ENCODE measurements around the gene SIRT2.

The SIRT2 gene

GRCh38 chr19:38900743-38901190 lies 1.3 kb upstream of the SIRT2 start:
- peak overlapping the region; percentile 92 for H3K4me3 ChIP-seq (ENCODE audit: low read depth, low read length)
- no peak for TF ChIP-seq POLR2A (IDR thresholded peaks at IDR 0.05; ENCODE audit: extremely low read depth, insufficient read length)
- no peak for TF ChIP-seq MYC (IDR thresholded peaks at IDR 0.05; ENCODE audit: low read depth, low read length)
- TF ChIP-seq, protein P1, sequence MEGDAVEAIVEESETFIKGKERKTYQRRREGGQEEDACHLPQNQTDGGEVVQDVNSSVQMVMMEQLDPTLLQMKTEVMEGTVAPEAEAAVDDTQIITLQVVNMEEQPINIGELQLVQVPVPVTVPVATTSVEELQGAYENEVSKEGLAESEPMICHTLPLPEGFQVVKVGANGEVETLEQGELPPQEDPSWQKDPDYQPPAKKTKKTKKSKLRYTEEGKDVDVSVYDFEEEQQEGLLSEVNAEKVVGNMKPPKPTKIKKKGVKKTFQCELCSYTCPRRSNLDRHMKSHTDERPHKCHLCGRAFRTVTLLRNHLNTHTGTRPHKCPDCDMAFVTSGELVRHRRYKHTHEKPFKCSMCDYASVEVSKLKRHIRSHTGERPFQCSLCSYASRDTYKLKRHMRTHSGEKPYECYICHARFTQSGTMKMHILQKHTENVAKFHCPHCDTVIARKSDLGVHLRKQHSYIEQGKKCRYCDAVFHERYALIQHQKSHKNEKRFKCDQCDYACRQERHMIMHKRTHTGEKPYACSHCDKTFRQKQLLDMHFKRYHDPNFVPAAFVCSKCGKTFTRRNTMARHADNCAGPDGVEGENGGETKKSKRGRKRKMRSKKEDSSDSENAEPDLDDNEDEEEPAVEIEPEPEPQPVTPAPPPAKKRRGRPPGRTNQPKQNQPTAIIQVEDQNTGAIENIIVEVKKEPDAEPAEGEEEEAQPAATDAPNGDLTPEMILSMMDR (IDR thresholded peaks at IDR 0.05; ENCODE audit: low read depth, low read length), result no peak
- TF ChIP-seq, protein P2, sequence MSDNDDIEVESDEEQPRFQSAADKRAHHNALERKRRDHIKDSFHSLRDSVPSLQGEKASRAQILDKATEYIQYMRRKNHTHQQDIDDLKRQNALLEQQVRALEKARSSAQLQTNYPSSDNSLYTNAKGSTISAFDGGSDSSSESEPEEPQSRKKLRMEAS (IDR thresholded peaks at IDR 0.05; ENCODE audit: low read depth, low read length), result no peak
- no peak for DNase-seq (ENCODE audit: low read depth)

DNA sequence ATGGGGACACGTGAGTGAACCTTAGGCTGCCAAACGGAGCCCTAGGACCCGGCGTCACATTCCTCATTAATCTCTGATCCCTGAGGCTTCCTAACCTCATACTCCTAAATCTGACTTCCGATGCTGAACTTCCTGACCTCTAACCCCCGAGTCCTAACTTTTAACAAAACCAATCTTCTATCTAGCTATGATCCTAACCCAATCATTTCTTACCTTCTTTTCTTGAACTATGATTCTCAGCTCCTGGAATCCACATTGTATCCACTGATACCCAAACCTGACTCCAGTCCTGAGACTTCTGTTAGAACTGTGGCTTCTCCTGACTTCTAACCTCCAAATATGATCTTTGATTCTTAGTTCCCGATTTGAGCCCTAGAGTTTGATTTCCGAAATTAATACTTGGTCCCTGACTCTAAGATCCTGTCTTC lies 798 bp upstream of the SIRT2 start:
- peak overlapping the region; percentile 92 for H3K4me3 ChIP-seq (ENCODE audit: low read depth, low read length)
- DNase-seq (ENCODE audit: low read depth), result no peak
- TF ChIP-seq POLR2A (IDR thresholded peaks at IDR 0.05; ENCODE audit: extremely low read depth, insufficient read length) (no peak), MYC (IDR thresholded peaks at IDR 0.05; ENCODE audit: low read depth, low read length) (no peak)
- TF ChIP-seq, protein P2 (IDR thresholded peaks at IDR 0.05; ENCODE audit: low read depth, low read length), result no peak
- TF ChIP-seq, protein P1 (IDR thresholded peaks at IDR 0.05; ENCODE audit: low read depth, low read length), result no peak

DNA sequence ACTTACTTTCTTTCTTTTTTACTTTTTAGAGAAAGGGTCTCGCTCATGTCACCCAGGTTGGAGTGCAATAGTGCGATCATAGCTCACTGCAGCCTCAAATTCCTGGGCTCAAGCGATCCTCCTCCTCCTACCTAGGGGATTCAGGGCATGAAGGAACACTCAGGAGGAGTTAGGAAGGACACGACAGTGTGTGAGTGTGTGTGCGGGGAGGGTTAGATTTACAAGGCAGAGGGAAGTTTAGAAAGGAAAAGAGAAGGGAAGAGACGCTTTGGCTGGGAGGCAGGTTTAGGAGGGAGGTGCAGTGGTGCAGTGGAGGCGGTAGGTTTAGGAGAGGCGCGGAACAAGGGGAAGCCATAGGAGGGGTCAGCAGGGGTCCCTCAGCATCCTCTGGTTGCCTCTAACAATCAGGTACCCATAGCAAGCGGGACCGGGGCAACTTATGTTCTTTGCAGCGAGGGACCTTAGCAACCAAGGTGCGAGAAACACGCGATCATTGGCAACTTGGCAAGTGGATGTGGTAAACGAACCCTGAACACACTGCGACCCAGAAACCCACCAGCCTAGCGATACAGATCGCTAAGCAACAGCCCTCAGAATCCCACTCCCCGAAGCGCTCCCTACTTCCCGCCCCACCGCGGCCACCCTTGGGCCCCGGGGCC lies 501 bp downstream of the SIRT2 start:
- peak overlapping the region; percentile 71 for H3K4me3 ChIP-seq (ENCODE audit: low read depth, low read length)
- TF ChIP-seq, protein P1 (IDR thresholded peaks at IDR 0.05; ENCODE audit: low read depth, low read length), result no peak
- TF ChIP-seq, protein P2 (IDR thresholded peaks at IDR 0.05; ENCODE audit: low read depth, low read length), result no peak
- TF ChIP-seq MYC (IDR thresholded peaks at IDR 0.05; ENCODE audit: low read depth, low read length) (no peak), POLR2A (IDR thresholded peaks at IDR 0.05; ENCODE audit: extremely low read depth, insufficient read length) (no peak)
- no peak for DNase-seq (ENCODE audit: low read depth)

DNA sequence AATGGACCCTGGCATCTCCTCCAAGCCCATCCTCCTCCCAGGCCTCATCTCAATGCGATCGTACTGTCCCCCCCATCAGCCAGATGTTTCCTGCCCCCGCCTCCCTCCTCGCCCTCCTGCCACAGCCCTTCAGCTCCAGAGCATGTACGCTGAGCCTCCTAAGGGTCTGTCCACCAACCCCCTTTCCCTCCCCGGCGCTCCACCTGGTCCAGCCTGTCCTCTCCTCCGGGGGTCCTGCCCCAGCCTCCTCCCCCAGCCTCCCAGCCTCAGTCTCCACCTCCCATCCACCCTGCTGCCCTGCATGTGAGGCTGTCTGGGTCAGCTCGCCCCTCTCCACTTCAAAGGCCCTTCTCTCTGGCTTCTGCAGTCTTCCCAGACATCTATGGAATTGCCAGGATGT lies 4.5 kb downstream of the SIRT2 start:
- DNase-seq (ENCODE audit: low read depth), result no peak
- H3K4me3 ChIP-seq (ENCODE audit: low read depth, low read length), result no peak overlapping the region
- TF ChIP-seq, protein P2 (IDR thresholded peaks at IDR 0.05; ENCODE audit: low read depth, low read length), result no peak
- no peak for TF ChIP-seq POLR2A (IDR thresholded peaks at IDR 0.05; ENCODE audit: extremely low read depth, insufficient read length)
- TF ChIP-seq, protein P1 (IDR thresholded peaks at IDR 0.05; ENCODE audit: low read depth, low read length), result no peak
- TF ChIP-seq MYC (IDR thresholded peaks at IDR 0.05; ENCODE audit: low read depth, low read length), result no peak

DNA sequence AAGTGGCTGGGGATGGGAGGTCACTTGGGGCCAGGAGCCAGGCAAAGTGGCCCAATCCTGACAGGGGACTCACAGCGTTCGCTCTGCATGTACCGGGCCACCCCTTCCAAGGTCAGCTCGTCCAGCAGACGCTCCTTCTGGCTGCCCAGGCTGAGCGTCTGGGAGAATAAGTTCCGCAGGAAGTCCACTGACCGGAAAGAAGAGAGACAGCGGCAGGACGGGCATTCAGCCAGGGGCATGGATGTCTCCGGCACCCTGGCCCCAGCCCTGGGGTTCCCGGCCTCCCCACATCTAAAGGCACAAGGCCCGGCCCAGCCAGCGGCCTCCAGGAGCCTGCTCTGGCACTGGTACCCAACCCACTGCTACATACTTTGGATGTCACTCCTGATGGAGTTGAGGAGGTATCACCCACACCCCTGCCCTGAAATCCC lies 6.1 kb downstream of the SIRT2 start:
- H3K4me3 ChIP-seq (ENCODE audit: low read depth, low read length), result no peak overlapping the region
- TF ChIP-seq MYC (IDR thresholded peaks at IDR 0.05; ENCODE audit: low read depth, low read length) (no peak), POLR2A (IDR thresholded peaks at IDR 0.05; ENCODE audit: extremely low read depth, insufficient read length) (no peak)
- TF ChIP-seq, protein P1 (IDR thresholded peaks at IDR 0.05; ENCODE audit: low read depth, low read length), result no peak
- TF ChIP-seq, protein P2 (IDR thresholded peaks at IDR 0.05; ENCODE audit: low read depth, low read length), result no peak
- no peak for DNase-seq (ENCODE audit: low read depth)

All from NB4 (cell line).